Loucy (cell line): ENCODE results near the gene OPTN.

Experiments used
- EZH2phosphoT487 ChIP-seq: fragments of 200-600 bp; IDR thresholded peaks from 2 replicates; pipeline ENCODE4 v1.6.1; 2018; ENCODE audit warnings: antibody characterized with exemption, mild to moderate bottlenecking, moderate library complexity, borderline replicate concordance
- TF ChIP-seq, protein P1 (sequence below): fragments of 200-600 bp; sonication (generic); conservative IDR thresholded peaks from 2 replicates; pipeline ENCODE4 v1.5.1; 2014; ENCODE audit warnings: mild to moderate bottlenecking, antibody characterized with exemption, low read length

DNA sequence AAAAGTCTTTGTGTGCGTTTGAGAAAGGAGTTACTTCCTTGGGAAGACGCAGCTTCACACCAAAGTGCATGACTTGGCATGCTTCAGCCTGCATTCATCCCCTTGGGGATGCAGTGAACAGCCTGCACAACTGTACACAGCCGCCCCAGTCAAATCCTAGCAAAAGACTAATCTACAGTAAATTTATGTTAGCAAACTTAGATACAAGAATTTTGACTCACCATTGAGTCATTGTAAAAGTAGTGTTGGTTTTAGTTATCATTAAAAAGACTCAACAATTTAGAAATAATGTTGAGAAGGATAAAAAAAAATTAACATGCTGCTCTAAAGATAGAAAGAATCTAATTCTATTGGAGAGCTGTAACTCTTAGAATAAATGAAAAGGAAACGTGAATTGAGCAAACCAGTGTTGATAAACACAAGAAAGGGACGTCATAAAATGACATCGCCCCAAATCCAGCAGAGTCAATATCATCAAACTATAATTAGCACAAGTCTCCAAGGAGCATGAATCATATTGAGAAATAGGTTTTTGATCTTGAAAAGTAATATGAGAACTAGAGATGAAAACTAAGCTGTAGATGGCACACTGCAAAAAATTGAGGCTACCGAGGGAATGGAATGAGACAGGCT lies 11.9 kb upstream of the OPTN start:
- TF ChIP-seq, protein P1, sequence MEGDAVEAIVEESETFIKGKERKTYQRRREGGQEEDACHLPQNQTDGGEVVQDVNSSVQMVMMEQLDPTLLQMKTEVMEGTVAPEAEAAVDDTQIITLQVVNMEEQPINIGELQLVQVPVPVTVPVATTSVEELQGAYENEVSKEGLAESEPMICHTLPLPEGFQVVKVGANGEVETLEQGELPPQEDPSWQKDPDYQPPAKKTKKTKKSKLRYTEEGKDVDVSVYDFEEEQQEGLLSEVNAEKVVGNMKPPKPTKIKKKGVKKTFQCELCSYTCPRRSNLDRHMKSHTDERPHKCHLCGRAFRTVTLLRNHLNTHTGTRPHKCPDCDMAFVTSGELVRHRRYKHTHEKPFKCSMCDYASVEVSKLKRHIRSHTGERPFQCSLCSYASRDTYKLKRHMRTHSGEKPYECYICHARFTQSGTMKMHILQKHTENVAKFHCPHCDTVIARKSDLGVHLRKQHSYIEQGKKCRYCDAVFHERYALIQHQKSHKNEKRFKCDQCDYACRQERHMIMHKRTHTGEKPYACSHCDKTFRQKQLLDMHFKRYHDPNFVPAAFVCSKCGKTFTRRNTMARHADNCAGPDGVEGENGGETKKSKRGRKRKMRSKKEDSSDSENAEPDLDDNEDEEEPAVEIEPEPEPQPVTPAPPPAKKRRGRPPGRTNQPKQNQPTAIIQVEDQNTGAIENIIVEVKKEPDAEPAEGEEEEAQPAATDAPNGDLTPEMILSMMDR = no peak
- no peak for TF ChIP-seq EZH2phosphoT487
